ENCODE data around the gene SLC7A10. TPM values are rescaled to one million over a fixed set of nuclear protein-coding genes. Genes with fewer than 3 reads are reported as not detected.

SLC7A10 gene
- total and polyA plus RNA-seq, 4 experiments from 2014 or later = not detected

- peaks cover 3 to 7% of the 10 kb centered on the region in 2 donors for H3K36me3 Mint-ChIP-seq
- H3K27ac ChIP-seq (ENCODE audit: low read depth, low read length) = no peak overlapping the region
- intact Hi-C loops (cut with micrococcal nuclease) = no loop called here
- no peak overlapping the region for H3K27ac Mint-ChIP-seq
- peaks cover 9% of the 10 kb centered on the region for H3K4me1 ChIP-seq (ENCODE audit: insufficient read depth, low read length)
- peaks cover 8% of the 10 kb centered on the region for H3K27me3 ChIP-seq (ENCODE audit: insufficient read depth, low read length)
- no peak overlapping the region for H3K4me3 ChIP-seq (ENCODE audit: low read length in 2 of 2)
- H3K4me1 Mint-ChIP-seq = peaks cover 4 to 8% (median 5%) of the 10 kb centered on the region in 4 donors
- POLR2A ChIA-PET (ENCODE audit: partially characterized antibody) = no interaction called here
- CTCF ChIA-PET (ENCODE audit: partially characterized antibody) = interaction anchor here (1.4 kb wide), 1 partner anchor 8 kb away, joined by 3 read pairs; no protein-coding TSS in a partner anchor
- peaks cover 2 to 33% (median 20%) of the 10 kb centered on the region in 8 donors for H3K9me3 Mint-ChIP-seq
- peaks cover 28 to 32% of the 10 kb centered on the region in 2 donors for H3K27me3 Mint-ChIP-seq
- H3K9me3 ChIP-seq (ENCODE audit: control insufficient read depth in 1 of 2, low read length in 2 of 2) = no peaks in the 10 kb centered on the region
- no peak for DNase-seq
- H3K4me3 Mint-ChIP-seq = no peak overlapping the region
- H3K36me3 ChIP-seq (ENCODE audit: insufficient read depth, low read length) = no peaks in the 10 kb centered on the region
Observed at GRCh38 chr19:33231511-33231910, 5.9 kb upstream of the SLC7A10 start.

- Histone ChIP-seq H3K4me3 (ENCODE audit: low read length in 2 of 2) (no peak overlapping the region), H3K4me1 (ENCODE audit: insufficient read depth, low read length) (peaks cover 9% of the 10 kb centered on the region), H3K9me3 (ENCODE audit: control insufficient read depth in 1 of 2, low read length in 2 of 2) (no peaks in the 10 kb centered on the region), H3K36me3 (ENCODE audit: insufficient read depth, low read length) (no peaks in the 10 kb centered on the region), H3K27me3 (ENCODE audit: insufficient read depth, low read length) (peaks cover 17% of the 10 kb centered on the region), H3K27ac (ENCODE audit: low read depth, low read length) (no peak overlapping the region)
- H3K36me3 Mint-ChIP-seq = peaks cover 3 to 11% of the 10 kb centered on the region in 2 donors
- DNase-seq = no peak
- H3K27me3 Mint-ChIP-seq = peaks cover 36 to 38% of the 10 kb centered on the region in 2 donors
- H3K4me1 Mint-ChIP-seq = peaks cover 4 to 11% (median 7%) of the 10 kb centered on the region in 4 donors
- H3K4me3 Mint-ChIP-seq = no peak overlapping the region
- intact Hi-C loops (cut with micrococcal nuclease) = no loop called here
- no peak overlapping the region for H3K27ac Mint-ChIP-seq
- POLR2A ChIA-PET (ENCODE audit: partially characterized antibody) = no interaction called here
- H3K9me3 Mint-ChIP-seq = peaks cover 2 to 38% (median 23%) of the 10 kb centered on the region in 8 donors
- CTCF ChIA-PET (ENCODE audit: partially characterized antibody) = no interaction called here
Observed at GRCh38 chr19:33229962-33230361, 4.3 kb upstream of the SLC7A10 start.

DNA sequence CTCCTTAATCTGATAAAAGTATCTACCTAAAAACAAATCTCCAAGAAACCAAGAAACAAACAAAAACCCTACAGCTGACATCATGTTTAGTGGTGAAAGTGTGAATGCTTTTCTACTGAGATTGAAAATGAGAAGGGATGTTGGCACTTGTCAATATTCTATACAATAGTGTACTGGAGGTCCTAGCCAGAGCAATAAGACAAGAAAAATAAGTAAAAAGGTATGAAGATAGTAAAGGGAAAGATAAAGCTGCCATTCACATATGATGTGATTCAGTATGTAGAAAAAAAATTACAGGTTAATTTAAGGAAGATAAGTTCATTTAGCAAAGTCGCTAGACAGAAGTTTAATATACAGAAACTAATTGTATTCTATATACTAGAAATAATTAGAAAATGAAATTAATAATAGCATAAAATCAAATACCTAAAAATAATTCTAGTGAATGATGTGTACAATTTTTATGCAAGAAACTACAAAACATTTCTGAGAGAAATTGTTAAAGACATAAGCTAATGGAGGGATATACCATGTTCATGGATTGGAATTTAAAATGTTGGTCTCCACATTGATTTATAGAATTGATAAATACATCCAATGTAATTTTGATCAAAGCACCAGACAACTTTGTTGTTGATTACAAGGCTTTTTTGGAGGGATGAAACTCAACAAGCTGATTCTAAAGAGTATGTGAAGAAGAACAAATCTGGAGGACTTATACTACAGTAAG, 2.4 kb upstream of the SLC7A10 start:
- H3K27me3 Mint-ChIP-seq = peaks cover 43 to 46% of the 10 kb centered on the region in 2 donors
- Histone ChIP-seq H3K9me3 (ENCODE audit: control insufficient read depth in 1 of 2, low read length in 2 of 2) (no peaks in the 10 kb centered on the region), H3K36me3 (ENCODE audit: insufficient read depth, low read length) (no peaks in the 10 kb centered on the region), H3K27ac (ENCODE audit: low read depth, low read length) (no peak overlapping the region), H3K4me3 (ENCODE audit: low read length in 2 of 2) (no peak overlapping the region), H3K4me1 (ENCODE audit: insufficient read depth, low read length) (peaks cover 9% of the 10 kb centered on the region), H3K27me3 (ENCODE audit: insufficient read depth, low read length) (peaks cover 23% of the 10 kb centered on the region)
- peak overlapping the region in 2 of 8 donors; percentile 3 to 77 for H3K4me3 Mint-ChIP-seq
- H3K27ac Mint-ChIP-seq = no peak overlapping the region
- intact Hi-C loops (cut with micrococcal nuclease) = no loop called here
- peaks cover 3 to 11% of the 10 kb centered on the region in 2 donors for H3K36me3 Mint-ChIP-seq
- ChIA-PET POLR2A (ENCODE audit: partially characterized antibody) (no interaction called here), CTCF (ENCODE audit: partially characterized antibody) (no interaction called here)
- DNase-seq = no peak
- H3K4me1 Mint-ChIP-seq = peaks cover 4 to 13% (median 7%) of the 10 kb centered on the region in 4 donors
- peaks cover 2 to 38% (median 23%) of the 10 kb centered on the region in 8 donors for H3K9me3 Mint-ChIP-seq

- ChIA-PET POLR2A (ENCODE audit: partially characterized antibody) (no interaction called here), CTCF (ENCODE audit: partially characterized antibody) (no interaction called here)
- Mint-ChIP-seq H3K4me1 (peaks cover 4 to 13% (median 7%) of the 10 kb centered on the region in 4 donors), H3K4me3 (peak overlapping the region in 7 of 8 donors; percentile 30 to 78 (median 66)), H3K27ac (no peak overlapping the region), H3K27me3 (peaks cover 50% of the 10 kb centered on the region in 2 donors), H3K36me3 (peaks cover 3 to 11% of the 10 kb centered on the region in 2 donors), H3K9me3 (peaks cover 2 to 38% (median 23%) of the 10 kb centered on the region in 8 donors)
- intact Hi-C loops (cut with micrococcal nuclease) = no loop called here
- DNase-seq = no peak
- peaks cover 25% of the 10 kb centered on the region for H3K27me3 ChIP-seq (ENCODE audit: insufficient read depth, low read length)
- no peak overlapping the region for H3K4me3 ChIP-seq (ENCODE audit: low read length in 2 of 2)
- no peaks in the 10 kb centered on the region for H3K9me3 ChIP-seq (ENCODE audit: control insufficient read depth in 1 of 2, low read length in 2 of 2)
- H3K4me1 ChIP-seq (ENCODE audit: insufficient read depth, low read length) = peaks cover 9% of the 10 kb centered on the region
- H3K36me3 ChIP-seq (ENCODE audit: insufficient read depth, low read length) = no peaks in the 10 kb centered on the region
- no peak overlapping the region for H3K27ac ChIP-seq (ENCODE audit: low read depth, low read length)
Observed at GRCh38 chr19:33227242-33227650, 1.6 kb upstream of the SLC7A10 start.

DNA sequence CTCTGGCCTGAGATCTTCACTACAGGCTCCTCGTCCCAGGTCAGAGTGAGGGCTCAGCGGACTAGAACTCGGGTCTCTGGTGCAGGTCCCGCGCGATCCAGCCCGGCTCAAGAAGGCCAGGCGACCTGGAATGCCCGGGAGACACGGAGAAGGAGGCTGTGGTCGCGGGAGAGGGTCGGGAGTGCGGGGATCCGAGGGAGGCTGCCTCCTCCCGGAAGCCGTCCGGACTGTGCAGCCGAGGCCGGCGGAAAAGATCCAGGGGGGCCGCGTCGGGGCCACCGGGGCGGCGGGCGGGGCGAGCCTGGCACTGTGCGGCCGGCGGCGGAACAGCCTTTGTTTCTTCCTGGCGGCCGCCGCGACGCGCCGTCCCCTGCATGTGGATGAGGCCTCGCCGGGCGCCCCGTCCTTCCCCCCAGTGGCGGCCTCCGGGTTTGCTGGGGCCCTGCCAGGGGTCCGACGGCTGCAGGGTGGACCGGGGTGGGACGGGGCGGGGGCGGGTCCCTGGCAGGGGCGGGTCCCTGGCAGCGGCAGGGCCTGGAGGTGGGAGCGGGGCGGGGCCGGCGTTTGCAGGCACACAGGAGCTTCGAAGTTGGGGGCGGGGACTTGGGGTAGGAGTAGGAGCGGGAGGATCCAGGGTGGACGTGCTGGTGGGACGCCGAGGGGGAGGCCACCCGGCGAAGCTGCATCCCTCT, 1.0 kb upstream of the SLC7A10 start:
- H3K4me3 ChIP-seq (ENCODE audit: low read length in 2 of 2) = no peak overlapping the region
- H3K36me3 Mint-ChIP-seq = peaks cover 3 to 11% of the 10 kb centered on the region in 2 donors
- peaks cover 4 to 13% (median 7%) of the 10 kb centered on the region in 4 donors for H3K4me1 Mint-ChIP-seq
- intact Hi-C loops (cut with micrococcal nuclease) = no loop called here
- H3K9me3 ChIP-seq (ENCODE audit: control insufficient read depth in 1 of 2, low read length in 2 of 2) = no peaks in the 10 kb centered on the region
- DNase-seq = no peak
- H3K36me3 ChIP-seq (ENCODE audit: insufficient read depth, low read length) = no peaks in the 10 kb centered on the region
- H3K27me3 Mint-ChIP-seq = peaks cover 50% of the 10 kb centered on the region in 2 donors
- no peak overlapping the region for H3K27ac ChIP-seq (ENCODE audit: low read depth, low read length)
- peaks cover 25% of the 10 kb centered on the region for H3K27me3 ChIP-seq (ENCODE audit: insufficient read depth, low read length)
- ChIA-PET POLR2A (ENCODE audit: partially characterized antibody) (no interaction called here), CTCF (ENCODE audit: partially characterized antibody) (interaction anchor here (1.0 kb wide), 1 partner anchor 9 kb away, joined by 3 read pairs; no protein-coding TSS in a partner anchor)
- no peak overlapping the region for H3K27ac Mint-ChIP-seq
- peaks cover 2 to 38% (median 23%) of the 10 kb centered on the region in 8 donors for H3K9me3 Mint-ChIP-seq
- peak overlapping the region; percentile 65 to 82 (median 77) for H3K4me3 Mint-ChIP-seq
- peaks cover 9% of the 10 kb centered on the region for H3K4me1 ChIP-seq (ENCODE audit: insufficient read depth, low read length)

GRCh38 chr19:33224694-33225457, 774 bp downstream of the SLC7A10 start:
- H3K36me3 ChIP-seq (ENCODE audit: insufficient read depth, low read length) = no peaks in the 10 kb centered on the region
- peak overlapping the region in 1 of 7 donors; percentile 21 for H3K27ac Mint-ChIP-seq
- intact Hi-C loops (cut with micrococcal nuclease) = no loop called here

More at GRCh38 chr19:33224694-33225457, 774 bp downstream of the SLC7A10 start:
- DNase-seq = no peak
- Histone ChIP-seq H3K4me1 (ENCODE audit: insufficient read depth, low read length) (peaks cover 9% of the 10 kb centered on the region), H3K4me3 (ENCODE audit: low read length in 2 of 2) (no peak overlapping the region), H3K9me3 (ENCODE audit: control insufficient read depth in 1 of 2, low read length in 2 of 2) (no peaks in the 10 kb centered on the region), H3K27ac (ENCODE audit: low read depth, low read length) (no peak overlapping the region), H3K27me3 (ENCODE audit: insufficient read depth, low read length) (peaks cover 29% of the 10 kb centered on the region)
- peak overlapping the region in 5 of 8 donors; percentile 1 to 57 (median 49) for H3K4me3 Mint-ChIP-seq
- POLR2A ChIA-PET (ENCODE audit: partially characterized antibody) = no interaction called here
- H3K36me3 Mint-ChIP-seq = peaks cover 0 to 11% of the 10 kb centered on the region in 2 donors
- H3K4me1 Mint-ChIP-seq = peaks cover 4 to 13% (median 7%) of the 10 kb centered on the region in 4 donors
- CTCF ChIA-PET (ENCODE audit: partially characterized antibody) = interaction anchor here (1.0 to 1.3 kb wide), 2 partner anchors 10 to 40 kb away, joined by 3 to 5 read pairs; no protein-coding TSS in a partner anchor
- H3K27me3 Mint-ChIP-seq = peaks cover 46 to 51% of the 10 kb centered on the region in 2 donors
- H3K9me3 Mint-ChIP-seq = peaks cover 0 to 31% (median 23%) of the 10 kb centered on the region in 8 donors

Data from CD4-positive, alpha-beta memory T cell (primary cell).